NCI-H526 (cell line): ENCODE data around the gene GALNT7.
"Not testable (repeated sequence)": the region's sequence is repeated elsewhere in the genome, so short reads cannot be mapped to it uniquely, and the experiment has no call there.

Experiments
- DNase-seq, 2 experiments: peaks; one replicate each; lab custom pipeline; 2025; lab: John Stamatoyannopoulos, UW

GALNT7 gene

DNA sequence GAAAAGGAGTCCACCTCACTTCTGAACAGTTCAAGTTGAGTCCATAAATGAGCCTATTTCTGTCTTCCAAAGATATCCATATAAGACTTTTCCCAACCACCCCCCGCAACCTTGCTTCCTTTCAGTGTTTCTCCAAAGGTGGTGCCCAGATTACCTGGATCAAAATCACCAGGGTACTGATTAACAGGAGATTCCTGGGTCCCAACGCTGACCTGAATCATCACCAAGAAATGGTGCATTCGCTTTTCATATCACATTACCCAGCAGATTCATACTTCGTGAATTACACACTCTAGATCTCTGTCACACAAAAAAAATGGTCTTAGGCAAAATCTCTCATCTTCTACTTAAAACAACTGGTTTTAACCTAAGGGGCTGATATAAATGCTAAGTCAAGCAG, 2.1 kb upstream of the GALNT7 start:
- no peak for DNase-seq

DNA sequence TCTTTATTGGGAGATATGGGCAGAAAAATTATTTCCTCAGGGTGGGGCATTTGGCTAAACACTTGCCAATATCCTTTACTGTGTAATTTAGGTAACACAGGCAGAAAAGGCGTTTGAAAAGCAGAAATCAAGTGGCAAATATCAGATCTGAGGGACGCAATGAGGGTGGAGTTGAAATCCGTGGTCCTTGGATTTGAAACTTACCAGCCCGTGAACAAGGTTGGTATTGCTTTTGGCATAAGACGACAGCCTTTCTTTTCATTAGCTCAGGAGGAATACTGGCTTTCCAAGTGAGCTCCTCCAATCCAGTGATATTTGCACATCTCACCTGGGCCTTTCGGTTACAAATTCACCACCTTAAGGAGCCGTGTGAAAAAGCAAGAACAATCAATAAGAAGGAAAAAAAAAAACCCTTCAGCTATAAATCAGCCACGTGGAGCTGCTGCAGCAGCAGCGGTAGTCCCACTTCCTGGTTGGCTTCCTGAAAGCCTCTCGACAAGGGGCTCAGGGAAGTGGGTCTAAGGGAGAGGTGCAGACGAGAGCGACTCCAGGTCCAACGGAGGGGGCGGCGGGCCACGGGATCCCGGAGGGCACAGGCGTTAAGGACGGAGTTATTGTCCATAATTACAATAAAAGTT, 734 bp upstream of the GALNT7 start:
- DNase-seq, result peak; percentile 55 to 62

GRCh38 chr4:173169178-173169427, 492 bp downstream of the GALNT7 start:
- peak in 1 of 2 experiments; percentile 53 for DNase-seq

DNA sequence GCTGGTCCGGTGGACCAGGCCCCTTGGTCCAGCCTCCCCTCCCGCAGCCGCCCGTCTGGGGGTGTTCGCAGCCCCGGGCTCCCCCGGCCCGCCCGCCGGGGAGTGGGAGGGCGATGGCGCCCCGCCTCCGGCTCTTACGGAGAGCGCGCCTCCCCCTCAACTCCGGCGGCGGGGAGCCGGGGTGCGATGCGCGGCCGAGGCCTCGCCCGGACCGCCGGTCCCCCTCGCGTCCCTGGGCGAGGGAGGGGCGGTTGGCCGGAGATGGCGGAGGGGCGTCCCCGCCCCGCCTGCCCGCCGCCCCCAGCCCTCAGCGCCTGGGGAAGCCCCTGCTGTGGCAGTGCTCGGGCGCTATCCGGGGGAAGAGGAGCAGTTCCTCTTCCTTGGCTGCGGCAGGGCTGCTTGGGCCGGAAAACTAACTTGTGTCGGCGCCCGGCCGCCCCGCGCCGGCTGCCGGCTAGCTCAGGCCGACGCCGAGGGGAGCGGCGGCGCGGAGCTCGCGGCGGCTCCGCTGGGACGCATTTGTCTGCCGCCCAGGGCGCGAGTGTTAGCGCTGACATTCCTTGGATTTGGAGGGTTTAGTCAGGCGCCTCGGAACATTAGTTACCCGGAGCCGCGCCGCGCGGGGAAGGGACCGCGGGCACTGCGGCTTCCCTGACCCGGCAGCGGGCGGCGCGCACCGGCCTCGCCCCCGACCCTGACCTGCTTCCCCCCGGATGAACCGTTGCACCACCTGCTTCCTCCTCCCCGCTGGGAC, 994 bp downstream of the GALNT7 start:
- DNase-seq, result peak; percentile 16 to 72

DNA sequence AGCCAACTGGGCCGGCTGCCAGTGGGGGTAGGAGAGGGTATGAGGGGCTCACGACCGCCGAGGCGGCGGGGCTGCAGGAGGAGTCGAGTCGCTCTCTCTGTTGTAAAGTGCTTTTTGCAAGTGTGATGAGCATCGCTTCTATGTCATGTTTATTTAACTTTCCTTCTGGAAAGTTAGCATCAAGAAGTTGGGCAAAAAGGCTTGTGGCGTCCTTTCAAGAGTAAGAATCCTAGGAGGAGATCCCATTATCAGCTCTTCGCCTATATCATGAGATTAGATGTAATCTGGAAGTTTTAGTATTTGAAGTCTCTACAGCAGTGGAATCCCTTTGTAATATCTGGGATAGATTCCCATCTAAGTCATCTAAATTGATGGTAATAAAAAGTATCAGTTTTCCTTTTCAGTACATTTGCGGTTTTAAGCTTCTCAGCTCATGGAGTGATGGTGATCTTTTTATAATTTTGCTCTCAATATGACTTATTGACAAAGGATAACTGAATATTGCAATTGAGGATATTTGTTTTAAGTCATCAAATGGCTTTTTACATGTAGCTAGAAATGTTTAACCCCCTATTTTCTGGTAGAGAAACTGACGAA, 1.7 kb downstream of the GALNT7 start:
- no peak for DNase-seq

- DNase-seq, result peak in 1 of 2 experiments; percentile 18
Observed at GRCh38 chr4:173171098-173171497, 2.5 kb downstream of the GALNT7 start.

DNA sequence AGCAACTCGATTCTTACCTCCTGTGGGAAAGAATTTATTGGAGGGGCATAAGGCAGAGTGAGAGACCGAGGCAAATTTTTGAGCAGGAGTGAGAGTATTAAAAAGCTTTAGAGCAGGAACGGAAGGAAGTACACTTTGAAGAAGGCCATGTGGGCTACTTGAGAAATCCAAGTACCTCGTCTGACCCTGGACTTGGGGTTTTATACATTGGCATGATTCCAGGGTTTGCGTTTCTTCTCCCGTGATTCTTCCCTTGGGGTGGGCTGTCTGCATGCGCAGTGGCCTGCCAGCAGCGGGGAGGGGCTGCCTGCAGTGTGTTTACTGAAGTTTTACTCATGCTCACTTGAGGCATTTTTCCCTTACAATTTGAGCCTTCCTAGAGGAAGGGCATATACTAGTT, 3.4 kb downstream of the GALNT7 start:
- no peak for DNase-seq

GRCh38 chr4:173174184-173174583, 5.6 kb downstream of the GALNT7 start:
- DNase-seq, result no peak

DNA sequence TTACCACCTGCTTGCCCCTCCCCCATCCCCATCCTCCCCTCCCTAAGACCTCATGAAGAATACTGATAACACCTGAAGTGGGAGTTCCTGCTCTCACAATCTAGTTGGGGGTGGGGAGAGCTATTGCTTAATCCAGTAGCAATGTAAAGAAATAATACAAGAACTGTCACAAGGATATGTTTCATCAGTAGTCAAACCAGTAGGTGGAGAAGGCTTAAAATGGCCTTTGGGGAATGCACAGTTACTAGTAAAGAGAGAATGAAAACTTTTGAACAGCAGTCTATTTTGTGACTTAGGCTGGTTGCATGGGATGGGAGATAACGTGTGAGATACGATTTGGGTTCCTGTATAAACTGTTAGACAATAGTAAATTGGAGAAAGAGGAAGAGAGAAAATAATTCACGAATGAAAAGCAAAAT, 6.0 kb downstream of the GALNT7 start:
- DNase-seq, result no peak

- no peak for DNase-seq
Observed at GRCh38 chr4:173176010-173176409, 7.4 kb downstream of the GALNT7 start.

DNA sequence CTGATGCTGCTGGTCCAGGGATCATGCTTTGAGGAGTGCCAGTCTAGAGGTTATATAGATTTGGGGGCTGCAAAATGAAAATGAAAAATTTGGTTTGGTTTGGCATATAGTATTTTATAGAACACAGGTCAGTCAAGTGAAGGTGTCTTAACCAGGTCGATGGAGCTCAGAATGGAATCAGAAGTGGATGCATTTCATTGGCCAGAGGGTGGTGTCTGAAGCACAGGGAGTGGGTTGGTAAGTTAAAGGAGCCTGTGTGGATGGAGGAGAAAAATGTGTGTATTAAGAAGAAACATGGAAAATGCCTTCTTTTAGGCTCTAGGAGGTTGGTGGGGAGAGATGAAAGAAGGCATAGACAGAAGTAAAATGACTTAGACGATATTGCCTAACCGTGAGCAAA, 8.6 kb downstream of the GALNT7 start:
- DNase-seq, result no peak

DNA sequence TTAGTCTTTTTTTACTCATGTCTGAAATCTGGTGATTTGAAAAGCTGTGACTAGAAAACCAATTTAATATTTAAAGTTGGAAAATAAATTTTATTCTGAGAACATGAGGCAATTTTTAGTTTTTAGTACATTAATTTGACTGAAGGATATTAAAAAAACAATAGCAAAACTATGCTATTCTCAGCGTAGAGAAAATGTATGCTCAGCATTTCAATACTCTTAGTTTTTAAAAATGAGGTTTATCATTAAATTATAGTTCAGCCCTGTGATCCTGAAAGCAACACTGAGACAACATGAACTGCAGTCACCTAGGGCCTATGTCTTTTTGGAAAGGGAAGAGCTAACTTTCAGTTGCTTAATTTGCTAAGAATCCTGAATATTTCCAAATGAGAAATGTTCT, 9.5 kb downstream of the GALNT7 start:
- DNase-seq, result no peak

DNA sequence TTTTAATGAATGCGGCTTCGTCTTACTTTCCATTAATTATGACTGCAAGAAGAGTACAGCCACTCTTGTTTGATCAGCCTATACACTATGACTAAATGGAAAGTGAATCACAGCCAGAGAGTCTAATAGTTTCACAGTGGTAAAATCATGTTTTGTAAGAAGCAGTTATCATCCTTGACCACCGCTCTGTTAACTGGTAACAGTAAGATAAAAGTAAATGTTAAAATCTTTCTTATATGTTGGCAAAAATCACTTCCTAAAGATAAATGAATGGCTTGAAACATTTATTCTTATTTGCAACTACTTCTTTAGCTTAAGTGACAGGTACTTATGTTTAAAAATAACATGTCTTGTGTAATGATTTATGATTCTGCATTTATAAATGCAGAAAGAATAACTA, 13.2 kb downstream of the GALNT7 start:
- DNase-seq, result no peak

GRCh38 chr4:173182403-173182802, 13.8 kb downstream of the GALNT7 start:
- no peak for DNase-seq

- DNase-seq, result not testable (repeated sequence)
Observed at GRCh38 chr4:173183659-173184247, 15.1 kb downstream of the GALNT7 start.

DNA sequence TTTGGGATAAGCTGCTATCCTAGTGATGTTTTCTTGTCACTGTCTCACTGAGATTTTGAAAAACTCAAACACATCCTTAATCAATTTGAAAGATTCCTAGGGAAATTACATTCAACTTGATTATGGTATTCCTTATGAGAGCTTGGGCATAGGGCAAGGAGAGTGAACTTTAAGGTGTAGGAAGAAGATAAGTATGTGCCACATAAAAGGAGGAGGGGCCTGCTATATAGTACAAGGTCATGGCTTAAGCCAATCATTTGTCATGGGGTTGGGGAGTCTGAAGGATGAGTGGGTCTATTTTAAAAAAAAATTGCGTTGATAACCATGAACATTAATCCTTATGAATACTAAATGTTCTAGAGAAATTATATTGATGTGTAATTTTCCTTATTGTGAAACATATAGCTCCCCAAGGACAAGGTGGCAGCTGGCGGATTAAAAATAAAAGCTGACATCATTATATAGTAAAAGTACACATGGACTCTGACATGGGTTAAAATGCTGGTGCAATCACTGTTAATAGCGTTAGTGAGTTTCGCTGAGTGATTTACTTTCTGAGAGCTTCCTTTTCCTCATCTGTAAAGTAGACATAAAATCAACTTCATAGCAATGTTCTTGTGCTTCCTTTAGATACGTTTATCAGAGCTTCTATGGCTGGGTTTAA, 17.4 kb downstream of the GALNT7 start:
- no peak for DNase-seq

GRCh38 chr4:173187732-173188131, 19.1 kb downstream of the GALNT7 start:
- DNase-seq, result no peak

DNA sequence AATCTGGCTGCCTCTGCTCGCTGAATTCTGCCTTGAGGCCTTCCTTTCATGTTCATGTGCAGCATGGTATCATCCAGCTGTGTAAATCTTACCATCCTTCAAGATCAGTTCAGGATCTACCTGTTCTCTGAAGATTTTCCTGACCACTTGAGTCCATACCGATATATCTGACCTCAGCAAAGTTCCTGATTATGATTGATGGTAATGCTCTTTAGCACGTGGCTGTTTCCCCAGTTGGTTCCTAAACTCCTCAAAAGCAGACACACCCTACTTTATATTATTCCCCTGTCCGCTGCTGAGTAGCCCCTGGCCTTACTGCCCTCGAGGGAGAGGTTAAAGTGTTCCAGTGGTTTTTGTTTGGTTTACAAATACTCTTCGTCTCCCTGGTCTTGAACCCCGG, 20.0 kb downstream of the GALNT7 start:
- DNase-seq, result no peak

- no peak for DNase-seq
Observed at GRCh38 chr4:173189117-173189693, 20.6 kb downstream of the GALNT7 start.

DNA sequence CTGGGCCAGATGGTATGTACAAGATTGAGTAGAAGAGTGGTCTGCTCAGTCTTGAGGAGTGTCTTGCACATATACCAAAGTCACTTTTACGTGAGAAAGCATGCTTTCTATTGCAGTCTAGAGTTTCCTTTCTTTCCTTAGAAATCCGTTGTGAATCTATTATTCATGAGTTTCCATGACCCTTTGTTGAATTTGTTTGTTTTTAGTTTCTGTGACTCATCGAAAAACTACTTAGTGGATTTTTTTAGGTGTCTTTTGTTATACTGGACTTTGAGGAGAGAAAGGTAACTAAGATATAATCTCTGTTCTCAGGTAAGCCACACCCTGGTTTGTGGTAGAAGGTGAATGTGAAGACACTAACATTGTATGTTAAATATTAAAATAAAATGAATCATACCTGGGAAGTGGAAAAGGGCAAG, 23.0 kb downstream of the GALNT7 start:
- DNase-seq, result no peak

DNA sequence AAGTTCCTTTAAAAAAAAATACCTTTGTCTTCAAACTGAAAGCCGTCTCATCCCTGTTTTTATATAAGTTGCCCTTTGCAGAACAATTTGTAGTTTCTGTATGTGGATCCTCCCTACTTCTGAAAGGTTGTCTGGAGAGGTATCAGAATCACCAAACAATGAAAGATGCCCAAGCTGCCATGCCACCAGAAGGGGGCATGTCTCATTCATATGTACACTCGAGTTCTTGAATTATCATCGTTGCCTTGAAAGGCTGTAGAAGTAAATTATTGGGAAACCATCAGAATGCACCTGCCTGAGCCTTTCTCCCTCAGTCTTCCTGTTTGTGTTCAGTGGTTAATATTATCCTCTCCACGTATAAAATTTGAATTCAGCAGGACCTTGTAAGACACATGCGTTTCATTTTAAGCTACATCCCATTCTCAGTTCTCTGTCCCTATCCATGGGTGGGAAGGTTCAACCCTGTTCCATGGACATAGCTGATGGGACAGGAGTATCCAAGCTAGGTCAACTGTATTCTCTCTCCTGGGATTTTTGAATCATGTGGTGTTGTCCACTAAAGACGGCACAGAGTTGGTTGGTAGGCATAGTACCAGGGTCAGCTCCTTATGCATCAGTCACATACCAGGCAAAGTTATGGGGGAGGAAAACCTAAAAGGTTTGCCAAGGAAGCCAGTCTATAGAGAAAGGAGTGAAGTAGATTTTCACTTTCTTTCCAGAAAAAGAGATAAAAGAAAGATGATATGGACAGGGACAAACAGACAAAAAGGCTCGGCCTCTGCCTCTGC, 24.0 kb downstream of the GALNT7 start:
- DNase-seq, result no peak

- no peak for DNase-seq
Observed at GRCh38 chr4:173194157-173194556, 25.5 kb downstream of the GALNT7 start.
